GM18907 (cell line): Measurements from ENCODE around the gene HADHA.
A peak's percentile ranks its signal among the peaks of the same experiment; 100 is the strongest.
"Not testable (repeated sequence)": the region's sequence is repeated elsewhere in the genome, so short reads cannot be mapped to it uniquely, and the experiment has no call there.

Experiments
- ATAC-seq: cut with Tn5 transposase; IDR thresholded peaks from one replicate; pipeline ENCODE4 v1.9.1; 2021; ENCODE audit warnings: mild to moderate bottlenecking, moderate library complexity; ENCODE audit not compliant: unreplicated experiment

HADHA gene

GRCh38 chr2:26244309-26245230, at the start of gene HADHA, which contains the start of gene HADHB:
Gene HADHA (minus strand): TSS chr2:26244632. CDS start chr2:26244596, 36 bp downstream.
Gene HADHB (plus strand): TSS chr2:26244939. CDS start chr2:26254255, 9,316 bp downstream.
- ATAC-seq, result peak; percentile 73

GRCh38 chr2:26292646-26293045, 48.2 kb upstream of the HADHA start:
- no peak for ATAC-seq

GRCh38 chr2:26290001-26290400, 45.6 kb upstream of the HADHA start:
- ATAC-seq, result no peak

GRCh38 chr2:26285931-26286330, 41.5 kb upstream of the HADHA start:
- no peak for ATAC-seq

GRCh38 chr2:26284132-26284531, 39.7 kb upstream of the HADHA start:
- ATAC-seq, result no peak

GRCh38 chr2:26283606-26284005, 39.2 kb upstream of the HADHA start:
- no peak for ATAC-seq

- no peak for ATAC-seq
These were observed 36.8 kb upstream of the HADHA start for GRCh38 chr2:26281226-26281625.

GRCh38 chr2:26279886-26280285, 35.5 kb upstream of the HADHA start:
- ATAC-seq, result no peak

- ATAC-seq, result no peak
These were observed 32.2 kb upstream of the HADHA start for GRCh38 chr2:26276484-26277227.

GRCh38 chr2:26274058-26274613, 29.7 kb upstream of the HADHA start:
- ATAC-seq, result no peak

GRCh38 chr2:26273501-26273900, 29.1 kb upstream of the HADHA start:
- no peak for ATAC-seq

GRCh38 chr2:26270373-26270772, 25.9 kb upstream of the HADHA start:
- no peak for ATAC-seq

GRCh38 chr2:26269571-26270158, 25.2 kb upstream of the HADHA start:
- ATAC-seq, result no peak

- ATAC-seq, result not testable (repeated sequence)
These were observed 24.4 kb upstream of the HADHA start for GRCh38 chr2:26268670-26269385.

GRCh38 chr2:26268213-26268612, 23.8 kb upstream of the HADHA start:
- ATAC-seq, result no peak

- not testable (repeated sequence) for ATAC-seq
These were observed 14.4 kb upstream of the HADHA start for GRCh38 chr2:26258836-26259235.

GRCh38 chr2:26255759-26256384, 11.4 kb upstream of the HADHA start:
- no peak for ATAC-seq

- ATAC-seq, result no peak
These were observed 7.5 kb upstream of the HADHA start for GRCh38 chr2:26251893-26252292.

GRCh38 chr2:26249625-26250024, 5.2 kb upstream of the HADHA start:
- ATAC-seq, result no peak

- no peak for ATAC-seq
These were observed 2.4 kb upstream of the HADHA start for GRCh38 chr2:26246818-26247217.
